Activated CD4-positive, alpha-beta T cell treated with anti-CD3 and anti-CD28 coated beads, Interleukin-2, amount 50 U/mL, for 1 hour (primary cell): ENCODE measurements around the gene HSD3B7.
"Not testable (repeated sequence)": the region's sequence is repeated elsewhere in the genome, so short reads cannot be mapped to it uniquely, and the experiment has no call there.

ENCODE experiments used
- DNase-seq: peaks from one replicate; pipeline ENCODE4 v3.0.0-alpha.2; 2020

HSD3B7 gene

DNA sequence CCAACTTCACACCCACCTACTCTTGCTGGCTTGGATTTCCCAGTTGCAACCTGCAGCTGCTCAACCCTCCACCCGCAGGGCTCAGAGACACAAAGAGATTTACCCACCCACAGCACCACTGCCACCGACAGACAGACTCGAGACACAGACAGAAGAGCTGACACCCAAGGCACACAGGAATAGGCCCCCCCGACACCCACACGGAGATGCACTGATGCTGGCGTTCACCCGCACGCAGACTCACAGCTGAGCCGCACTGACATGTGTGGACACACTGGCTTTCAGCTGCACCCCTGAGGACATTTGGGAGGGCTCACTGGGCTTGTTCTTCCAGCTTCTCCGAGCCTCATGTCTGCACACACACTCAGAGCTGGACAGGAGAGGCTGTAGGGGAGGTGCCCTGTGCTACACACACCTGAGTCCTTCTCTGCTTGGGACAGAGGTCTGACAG lies 17.3 kb downstream of the HSD3B7 start:
- DNase-seq: no peak

DNA sequence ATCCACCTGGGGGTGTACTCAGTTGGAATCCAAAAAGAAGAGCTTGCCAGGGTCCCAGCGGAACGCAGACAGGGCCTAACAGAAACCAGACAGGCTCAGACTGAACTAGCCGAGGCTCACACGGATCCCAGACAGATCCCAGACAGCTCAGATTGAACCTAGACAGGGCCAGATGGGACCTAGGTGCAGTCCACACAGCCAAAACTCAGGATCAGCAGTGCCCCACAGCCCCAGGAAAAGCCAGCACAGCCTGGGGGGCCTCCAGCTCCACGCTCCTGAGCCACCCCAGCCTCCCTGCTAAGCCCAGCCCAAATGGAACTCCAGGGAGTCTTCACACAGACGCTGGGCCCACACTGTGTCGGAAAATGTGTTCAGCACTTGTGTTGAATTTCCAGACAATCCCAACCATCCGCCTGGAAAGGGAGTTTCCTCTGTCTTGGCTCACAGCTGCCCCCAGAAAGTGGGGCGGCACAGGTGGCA lies 17.9 kb downstream of the HSD3B7 start:
- DNase-seq: no peak

DNA sequence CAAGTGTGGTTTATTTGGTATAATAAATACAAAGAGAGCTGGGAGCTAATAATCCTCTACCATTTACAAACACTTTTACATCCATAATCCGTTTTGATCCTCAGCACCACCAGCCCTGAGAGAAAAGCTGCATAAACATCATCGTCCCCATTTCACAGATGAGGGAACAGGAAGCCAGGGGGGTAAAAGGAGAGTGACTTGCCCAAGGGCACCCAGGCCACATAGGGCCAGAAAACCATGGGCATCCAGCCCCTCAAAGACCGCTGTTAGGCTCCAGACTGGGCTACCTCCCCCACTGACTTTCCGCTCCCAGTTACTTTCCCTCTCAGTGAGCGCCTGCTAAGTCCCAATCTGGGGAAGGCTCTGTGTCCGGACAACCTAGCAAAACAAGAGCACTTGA lies 18.7 kb downstream of the HSD3B7 start:
- DNase-seq: no peak

DNA sequence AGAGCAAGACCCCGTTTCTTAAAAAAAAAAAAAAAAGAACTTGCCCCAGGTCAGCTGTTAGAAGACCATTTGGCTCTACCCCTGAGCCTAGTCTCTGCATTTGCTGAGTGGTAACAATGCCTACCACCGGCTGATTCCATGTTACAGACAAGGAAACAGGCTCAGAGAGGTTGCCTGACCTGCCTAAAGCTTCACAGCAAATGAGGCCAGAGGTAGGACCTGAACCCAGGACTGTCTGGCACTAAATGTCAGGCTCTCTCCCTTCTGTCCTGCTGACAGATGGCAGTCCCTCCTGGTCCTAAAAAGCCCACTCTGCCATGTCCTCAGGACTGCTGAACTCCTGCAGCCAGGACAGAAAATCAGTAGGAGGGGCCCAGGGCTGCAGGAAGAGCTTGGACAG lies 19.7 kb downstream of the HSD3B7 start:
- DNase-seq: no peak

DNA sequence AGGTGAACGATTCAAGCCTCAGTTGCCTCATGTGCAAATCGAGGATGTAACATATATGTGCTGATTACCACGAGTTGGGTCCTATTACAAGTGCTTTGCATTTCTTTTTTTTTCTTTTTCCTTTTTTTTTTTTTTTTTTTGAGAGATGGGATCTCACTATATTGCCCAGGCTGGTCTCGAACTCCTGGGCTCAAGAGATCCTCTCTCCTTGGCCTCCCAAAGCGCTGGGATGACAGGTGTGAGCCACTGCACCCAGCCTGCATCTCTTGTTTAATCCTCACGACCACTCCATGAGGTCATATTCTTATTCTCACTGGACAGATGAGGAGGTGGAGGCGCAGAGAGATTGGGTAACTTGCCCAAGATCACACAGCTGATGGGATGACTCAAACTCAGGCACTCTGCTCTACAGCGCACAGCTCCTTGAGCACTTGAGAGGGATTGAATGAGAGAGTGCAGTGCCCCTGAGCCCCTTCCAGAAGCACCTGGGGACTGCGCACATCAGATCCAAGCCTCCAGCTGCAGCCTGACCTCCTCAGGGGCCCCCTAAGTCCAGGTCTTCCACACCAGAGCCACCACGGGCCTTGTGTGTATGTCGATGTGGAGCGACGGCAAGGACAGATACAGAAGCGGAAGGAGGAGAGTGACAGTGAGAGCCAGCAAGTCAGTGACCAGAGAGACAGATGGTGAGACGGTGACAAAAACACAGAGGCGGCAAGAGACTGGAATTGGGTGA lies 20.5 kb downstream of the HSD3B7 start:
- no peak for DNase-seq

DNA sequence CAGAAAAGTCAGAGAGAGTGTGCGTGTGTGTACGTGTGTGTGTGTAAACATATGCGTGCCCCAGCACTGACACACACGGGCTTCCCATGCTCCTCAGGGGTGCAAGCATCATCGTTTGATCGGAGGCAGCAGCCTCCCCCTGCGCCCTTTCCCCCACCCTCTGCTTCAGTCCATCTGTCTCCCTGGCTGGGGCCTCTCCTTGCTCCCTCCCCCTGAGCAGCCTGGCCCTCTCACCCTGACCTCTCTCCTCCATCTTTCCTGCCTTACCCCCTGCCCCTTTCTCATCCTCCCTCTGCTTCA lies 21.0 kb downstream of the HSD3B7 start:
- DNase-seq: no peak

DNA sequence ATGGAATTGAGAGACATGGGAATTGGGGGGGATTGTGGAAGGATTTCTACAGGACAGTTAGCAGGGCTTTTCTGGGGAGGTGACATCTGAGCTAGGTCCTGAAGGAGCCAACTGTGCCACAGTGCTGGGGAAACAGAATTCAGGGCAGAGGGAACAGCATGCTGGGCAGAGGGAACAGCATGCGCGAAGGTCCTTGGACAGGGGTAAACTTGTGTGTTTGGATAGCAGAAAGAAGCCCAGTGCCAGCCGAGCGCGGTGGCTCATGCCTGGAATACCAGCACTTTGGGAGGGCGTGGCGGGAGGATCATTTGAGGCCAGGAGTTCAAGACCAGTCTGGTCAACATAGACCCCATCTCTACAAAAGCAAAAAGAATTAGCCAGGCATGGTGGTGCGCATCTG lies 21.6 kb downstream of the HSD3B7 start:
- DNase-seq: no peak

DNA sequence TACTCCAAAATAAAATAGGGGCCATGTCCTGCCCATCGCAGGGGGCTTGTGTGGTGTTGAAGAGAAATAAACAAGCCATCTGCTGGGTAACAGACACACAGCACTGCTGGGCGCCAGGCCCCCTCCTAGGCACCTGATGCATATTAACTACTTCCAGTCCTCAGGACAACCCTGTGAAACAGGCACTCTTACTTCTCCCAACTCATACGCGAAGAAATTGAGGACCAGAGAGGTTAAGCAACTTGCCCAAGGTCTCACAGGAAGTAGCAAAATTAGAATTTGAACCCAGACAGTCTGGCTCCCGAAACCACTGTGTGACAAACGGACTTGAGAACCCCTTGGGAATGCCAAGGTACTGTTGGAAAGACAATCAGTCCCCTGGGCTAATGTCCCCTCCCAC lies 22.7 kb downstream of the HSD3B7 start:
- no peak for DNase-seq

DNA sequence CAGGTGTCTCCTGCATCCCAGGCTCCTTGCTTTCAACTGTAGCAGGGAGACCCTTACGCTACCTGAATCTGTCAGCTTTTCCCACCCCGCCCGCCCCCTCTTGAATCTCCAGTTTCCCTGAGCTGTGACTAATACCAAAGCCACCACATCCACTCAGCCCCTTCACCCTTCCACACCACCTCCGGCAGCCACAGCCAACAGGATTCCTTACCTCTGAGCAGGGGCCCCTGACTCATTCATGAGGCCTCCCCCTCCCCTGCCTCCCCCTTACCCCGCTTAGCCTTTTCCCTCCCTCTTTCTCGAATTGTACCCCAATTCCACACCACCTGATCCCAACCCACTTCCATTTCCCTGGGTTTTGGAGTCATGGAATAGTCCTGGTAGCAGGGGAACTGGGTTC lies 23.1 kb downstream of the HSD3B7 start:
- DNase-seq: no peak

DNA sequence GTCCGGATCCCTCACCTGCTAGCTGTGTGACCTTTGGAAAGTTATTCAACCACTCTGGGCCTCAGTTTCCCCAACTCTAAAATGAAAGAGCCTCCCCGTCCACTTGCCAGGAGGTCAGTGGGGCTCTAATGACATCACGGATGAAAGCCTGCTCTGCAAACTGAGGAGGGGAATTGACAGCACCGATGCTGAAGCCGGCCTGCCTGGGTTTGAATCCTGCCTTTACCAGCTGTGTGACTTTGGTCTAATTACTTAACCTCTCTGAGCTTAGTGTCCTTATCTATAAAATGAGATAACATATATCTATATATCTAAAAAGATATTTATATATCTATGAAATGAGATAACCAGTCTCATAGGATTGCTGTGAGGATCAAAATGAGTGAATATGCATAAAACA lies 23.5 kb downstream of the HSD3B7 start:
- DNase-seq: no peak

DNA sequence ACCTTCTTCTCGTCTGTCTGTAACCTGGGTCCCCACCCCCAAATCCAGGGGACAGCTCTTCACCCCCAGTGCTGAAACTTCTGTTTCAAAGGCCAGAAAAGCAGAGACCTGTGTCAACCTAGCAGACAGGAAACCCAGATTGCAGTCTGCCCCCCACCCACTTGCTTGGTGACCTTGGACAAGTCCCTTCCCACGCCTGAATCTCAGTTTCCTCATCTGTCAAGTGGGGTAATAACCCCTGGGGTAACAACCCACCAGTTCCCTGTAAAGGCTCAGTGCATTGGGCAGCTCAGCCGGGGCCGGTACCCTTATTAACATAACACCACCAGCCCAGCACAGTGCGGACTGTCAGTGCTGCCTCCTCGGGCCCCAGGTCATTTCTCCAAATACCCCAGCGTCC lies 24.1 kb downstream of the HSD3B7 start:
- no peak for DNase-seq

DNA sequence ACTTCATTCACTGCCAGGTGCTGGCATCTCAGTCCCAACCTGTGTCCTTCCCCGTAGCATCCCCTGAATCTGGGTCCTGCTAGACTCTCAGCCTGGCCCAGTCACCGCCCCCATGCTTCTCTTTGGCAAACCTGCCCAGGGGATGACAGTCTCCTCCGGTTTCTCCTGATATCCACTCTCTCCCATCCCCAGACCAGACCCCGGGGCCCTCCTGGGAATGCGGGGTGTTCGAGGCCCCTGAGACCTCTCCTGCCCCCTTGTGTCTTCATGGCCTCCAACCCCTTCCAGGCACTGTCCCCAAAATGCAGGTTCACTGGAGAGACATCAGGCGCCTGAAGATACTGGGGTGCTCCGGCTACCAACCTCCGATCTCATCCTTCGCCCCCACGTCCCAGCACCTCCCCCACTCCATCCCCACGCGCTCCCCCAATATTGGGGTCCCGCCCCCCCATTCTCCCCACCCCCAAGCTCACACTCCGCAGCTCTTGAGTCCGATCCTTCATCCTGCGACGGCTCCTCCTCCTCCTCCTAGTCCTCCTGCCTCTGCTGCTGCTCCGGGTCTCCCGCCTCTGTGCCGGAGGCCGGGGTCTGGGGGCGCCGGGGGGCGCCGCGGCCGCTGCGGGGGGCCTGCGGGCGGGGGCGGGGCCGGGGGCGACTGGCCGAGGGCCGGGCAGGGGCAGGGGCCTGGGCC lies 25.0 kb downstream of the HSD3B7 start:
- DNase-seq: no peak

DNA sequence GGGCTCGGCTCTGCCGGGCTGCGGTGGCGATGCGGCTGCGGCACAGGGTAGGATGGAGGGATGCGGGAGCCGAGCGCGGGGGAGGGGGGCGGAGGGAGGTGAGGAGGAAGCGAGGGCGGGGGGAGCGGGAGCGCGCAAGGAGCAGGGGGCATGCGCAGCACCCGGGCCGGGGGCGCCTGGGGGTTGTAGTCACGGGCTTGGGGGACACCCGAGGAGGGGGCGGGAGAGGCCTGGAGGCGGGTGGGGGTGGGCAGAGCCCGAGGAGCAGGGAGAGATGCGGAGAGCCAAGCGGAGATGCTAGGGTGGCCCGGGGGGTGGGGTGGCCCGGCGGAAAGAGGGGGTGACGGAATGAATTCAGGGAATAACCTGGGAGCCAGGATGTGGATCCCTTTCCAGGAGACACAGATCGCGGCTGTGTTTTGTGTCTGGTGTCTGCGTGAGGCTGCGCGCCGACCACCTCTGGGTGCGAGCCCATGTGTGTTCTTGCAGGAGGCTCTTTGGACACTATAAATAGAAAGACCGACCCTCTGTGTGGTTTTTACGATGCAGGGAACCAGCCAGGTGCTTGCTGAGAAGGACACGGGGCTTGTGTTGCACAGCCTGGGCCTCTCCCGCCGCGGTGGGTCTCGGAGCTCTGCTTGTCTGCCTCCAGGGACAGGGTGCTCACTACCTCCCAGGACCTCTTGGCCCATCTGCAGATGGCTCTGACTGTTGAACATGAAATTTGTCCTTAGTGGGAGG lies 25.7 kb downstream of the HSD3B7 start, which contains the start of gene STX1B:
Gene STX1B (minus strand): TSS at position 54 of the 741 bp plus-strand sequence. CDS start 242 bp downstream, outside the sequence.
- peak; percentile 55 for DNase-seq

DNA sequence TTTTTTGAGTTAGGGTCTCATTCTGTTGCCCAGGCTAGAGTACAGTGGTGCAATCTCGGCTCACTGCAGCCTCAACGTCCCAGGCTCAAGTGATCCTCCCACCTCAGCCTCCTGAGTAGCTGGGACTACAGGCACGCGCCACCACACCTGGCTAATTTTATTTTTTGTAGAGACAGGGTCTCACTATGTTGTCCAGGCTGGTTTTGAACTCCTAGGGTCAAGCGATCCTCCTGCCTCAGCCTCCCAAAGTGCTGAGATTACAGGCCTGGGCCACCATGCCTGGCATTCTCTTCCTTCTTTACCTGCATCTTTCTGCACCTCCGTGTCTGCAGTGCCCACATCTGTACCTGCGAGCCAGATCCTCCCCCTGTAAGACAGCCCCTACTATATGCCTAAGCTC lies 26.8 kb downstream of the HSD3B7 start:
- not testable (repeated sequence) for DNase-seq

DNA sequence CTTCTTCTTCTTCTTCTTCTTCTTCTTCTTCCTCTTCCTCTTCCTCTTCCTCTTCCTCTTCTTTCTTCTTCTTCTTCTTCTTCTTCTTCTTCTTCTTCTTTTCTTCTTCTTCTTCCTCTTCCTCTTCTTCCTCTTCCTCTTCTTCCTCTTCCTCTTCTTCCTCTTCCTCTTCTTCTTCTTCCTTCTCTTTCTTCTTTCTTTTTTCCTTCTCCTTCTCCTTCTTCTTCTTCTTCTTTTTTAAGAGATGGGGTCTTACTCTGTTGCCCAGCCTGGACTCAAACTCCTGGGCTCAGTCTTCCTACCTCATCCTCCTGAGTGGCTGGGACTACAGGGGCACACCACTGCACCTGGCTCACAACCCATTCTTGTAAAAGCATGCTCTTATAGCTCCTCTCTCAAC lies 28.3 kb downstream of the HSD3B7 start:
- not testable (repeated sequence) for DNase-seq

DNA sequence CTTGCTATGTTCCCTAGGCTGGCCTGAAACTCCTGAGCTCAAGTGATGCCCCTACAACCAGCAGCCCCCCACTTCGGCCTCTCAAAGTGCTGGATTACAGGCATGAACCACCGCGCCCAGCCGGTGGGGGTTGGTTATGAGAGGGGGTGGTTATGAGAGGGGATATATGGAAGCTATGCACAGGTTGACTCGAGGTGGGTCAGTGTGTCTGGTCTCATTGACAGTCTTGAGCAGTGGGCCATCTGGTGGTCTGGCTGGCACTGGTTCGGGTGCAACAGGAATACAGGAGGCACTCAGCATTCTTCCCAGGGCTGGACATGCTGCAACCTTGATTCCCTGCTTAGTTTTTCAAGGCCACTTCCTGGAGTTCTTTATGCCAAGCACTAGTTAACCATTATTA lies 31.0 kb downstream of the HSD3B7 start:
- DNase-seq: no peak

DNA sequence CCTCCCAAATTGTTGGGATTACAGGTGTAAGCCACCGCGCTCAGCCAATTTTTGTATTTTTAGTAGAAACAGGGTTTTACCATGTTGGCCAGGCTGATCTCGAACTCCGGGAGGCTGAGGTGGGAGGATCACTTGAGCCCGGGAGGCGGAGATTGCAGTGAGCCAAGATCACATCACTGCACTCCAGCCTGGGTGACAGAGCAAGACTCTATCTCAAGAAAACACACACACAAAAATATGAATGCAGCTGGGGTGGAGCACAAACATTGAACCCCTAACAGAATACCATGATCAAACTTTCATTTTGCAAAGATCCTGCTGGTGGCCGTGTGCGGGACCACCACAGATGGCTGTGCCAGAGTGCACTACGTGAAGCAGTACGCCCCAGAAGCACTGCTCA lies 32.7 kb downstream of the HSD3B7 start:
- not testable (repeated sequence) for DNase-seq

DNA sequence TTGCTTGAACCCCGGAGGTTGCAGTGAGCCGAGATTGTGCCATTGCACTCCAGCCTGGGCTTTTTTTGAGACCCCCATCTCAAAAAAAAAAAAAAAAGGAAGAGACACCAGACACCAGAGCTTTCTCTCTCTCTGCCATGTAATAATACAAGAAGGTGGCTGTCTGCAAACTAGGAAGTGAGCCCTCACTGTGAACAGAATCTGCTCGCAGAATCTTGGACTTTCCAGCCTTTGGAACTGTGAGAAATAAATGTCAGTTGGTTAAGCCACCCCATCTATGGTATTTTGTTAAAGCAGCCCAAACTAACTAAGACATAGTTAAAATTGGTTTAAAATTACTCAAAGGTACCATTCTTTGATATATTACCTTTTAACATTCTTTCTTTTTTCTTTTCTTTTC lies 35.5 kb downstream of the HSD3B7 start:
- DNase-seq: no peak

DNA sequence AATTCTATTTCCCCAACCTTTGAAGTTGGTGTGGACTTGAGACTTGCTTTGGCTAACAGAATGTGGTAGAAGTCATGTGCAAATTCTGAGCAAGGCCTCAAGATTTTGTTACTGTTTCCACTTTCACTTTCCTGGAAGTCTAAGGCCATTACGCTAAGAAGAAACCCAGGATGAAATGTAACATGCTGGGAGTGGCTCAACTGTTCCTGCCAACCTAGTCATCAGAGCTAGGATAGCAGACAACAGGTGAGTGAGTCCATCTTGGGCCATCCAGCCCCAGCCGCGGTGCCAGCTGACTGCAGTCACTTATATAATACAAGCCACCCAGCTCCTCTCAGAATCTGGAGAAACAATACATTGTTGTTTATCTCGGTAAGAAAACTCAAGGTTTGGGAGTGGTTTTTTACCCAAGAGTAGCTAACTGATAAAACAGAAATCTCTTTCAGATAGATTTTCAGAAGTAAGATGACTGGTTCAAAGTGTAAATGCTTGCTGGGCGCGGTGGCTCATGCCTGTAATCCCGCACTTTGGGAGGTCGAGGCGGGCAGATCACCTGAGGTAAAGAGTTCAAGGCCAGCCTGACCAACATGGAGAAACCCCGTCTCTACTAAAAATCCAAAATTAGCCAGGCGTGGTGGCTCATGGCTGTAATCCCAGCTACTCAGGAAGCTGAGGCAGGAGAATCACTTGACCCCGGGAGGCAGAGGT lies 37.7 kb downstream of the HSD3B7 start:
- DNase-seq: no peak

DNA sequence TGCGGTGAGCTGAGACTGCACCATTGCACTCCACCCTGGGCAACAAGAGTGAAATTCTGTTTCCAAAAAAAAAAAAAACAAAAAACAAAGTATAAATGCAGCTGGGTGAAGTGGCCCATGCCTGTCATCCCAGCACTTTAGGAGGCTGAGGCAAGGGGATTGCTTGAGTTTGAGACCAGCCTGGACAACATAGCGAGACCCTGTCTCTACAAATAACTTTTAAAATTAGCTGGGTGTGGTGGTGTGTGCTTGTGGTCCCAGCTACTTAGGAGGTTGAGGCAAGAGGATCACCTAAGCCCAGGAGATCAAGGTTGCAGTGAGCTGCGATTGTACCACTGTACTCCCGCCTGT lies 38.2 kb downstream of the HSD3B7 start:
- no peak for DNase-seq

DNA sequence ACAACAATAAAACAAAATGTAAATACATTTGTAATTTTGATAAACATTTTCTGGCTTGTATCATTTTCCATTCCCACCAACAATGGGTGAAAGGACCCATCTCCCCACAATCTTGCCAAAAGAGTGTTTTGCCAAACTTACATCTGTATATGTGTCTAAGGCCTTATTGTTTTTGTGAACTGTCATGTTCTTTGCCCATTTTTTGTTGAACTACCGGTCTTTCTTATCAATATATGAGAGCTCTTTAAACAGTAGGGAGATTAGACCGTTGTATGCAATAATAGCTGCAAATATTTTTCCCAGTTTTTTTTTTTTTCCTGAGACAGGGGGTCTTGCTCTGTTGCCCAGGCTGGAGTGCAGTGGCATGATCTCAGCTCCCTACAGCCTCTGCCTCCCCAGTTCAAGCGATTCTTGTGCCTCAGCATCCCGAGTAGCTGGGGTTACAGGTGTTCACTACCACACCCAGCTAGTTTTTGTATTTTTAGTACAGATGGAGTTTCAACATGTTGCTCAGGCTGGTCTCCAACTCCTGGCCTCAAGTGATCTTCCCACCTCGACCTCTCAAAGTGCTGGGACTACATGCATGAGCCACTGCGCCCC lies 38.7 kb downstream of the HSD3B7 start:
- no peak for DNase-seq

DNA sequence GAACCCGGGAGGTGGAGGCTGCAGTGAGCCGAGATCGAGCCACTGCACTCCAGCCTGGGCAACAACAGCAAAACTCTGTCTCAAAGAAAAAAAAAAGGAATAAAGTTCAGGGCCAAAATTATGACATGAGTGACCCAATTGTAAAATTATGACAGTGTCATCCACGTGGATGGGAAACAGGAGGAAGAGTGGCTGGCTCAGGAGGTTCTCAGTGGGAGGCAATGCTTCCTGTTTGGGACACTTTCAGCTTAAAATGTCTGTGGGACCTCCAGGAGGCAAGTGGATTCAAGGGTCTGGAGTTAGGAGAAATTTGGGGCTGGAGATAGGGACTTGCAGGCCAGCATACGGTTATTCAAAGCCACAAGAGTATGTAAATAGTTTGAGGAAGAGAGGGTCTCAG lies 40.3 kb downstream of the HSD3B7 start:
- no peak for DNase-seq

DNA sequence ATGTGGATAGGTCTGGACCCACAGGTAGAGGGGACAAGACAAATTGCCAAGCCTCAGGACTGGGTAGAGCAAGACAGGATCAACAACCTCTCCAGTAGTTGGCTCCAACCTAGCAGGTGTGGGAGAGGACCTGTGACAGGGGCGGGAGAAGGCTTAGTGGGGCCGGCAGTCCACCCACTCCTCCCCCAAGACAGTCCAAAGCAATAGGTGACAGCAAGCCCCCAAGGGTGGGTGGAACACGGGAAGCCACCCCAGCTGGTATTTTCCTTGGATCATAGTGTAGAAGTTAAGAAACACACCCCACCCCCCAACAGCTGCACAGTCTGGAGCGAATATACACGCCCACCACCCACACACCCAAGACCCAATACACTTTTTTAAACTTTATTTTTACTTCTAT lies 44.3 kb downstream of the HSD3B7 start:
- no peak for DNase-seq
